WTC11 (cell line): ENCODE measurements around the gene PPM1L.

Experiments used
- ESRRA ChIP-seq: sonication (generic); formaldehyde crosslinking; IDR thresholded peaks from 2 replicates; pipeline ENCODE4 v1.8.1; 2022; ENCODE audit warnings: mild to moderate bottlenecking, missing genetic modification reagents, borderline replicate concordance
- FOXK1 ChIP-seq: sonication (generic); formaldehyde crosslinking; IDR thresholded peaks from 2 replicates; pipeline ENCODE4 v1.8.0; 2022; ENCODE audit warnings: mild to moderate bottlenecking, moderate library complexity, missing genetic modification reagents
- TEAD4 ChIP-seq: sonication (generic); formaldehyde crosslinking; IDR thresholded peaks from 2 replicates; pipeline ENCODE4 v1.8.0; 2022; ENCODE audit warnings: mild to moderate bottlenecking, missing genetic modification reagents
- TP53 ChIP-seq: sonication (generic); formaldehyde crosslinking; IDR thresholded peaks from 2 replicates; pipeline ENCODE4 v1.8.1; 2023; ENCODE audit warnings: mild to moderate bottlenecking, missing genetic modification reagents
- ZNF317 ChIP-seq: sonication (generic); formaldehyde crosslinking; IDR thresholded peaks from 2 replicates; pipeline ENCODE4 v1.8.1; 2023; ENCODE audit warnings: low read depth, mild to moderate bottlenecking, moderate library complexity, missing genetic modification reagents, borderline replicate concordance
- TF ChIP-seq, protein P1 (sequence below): fragments of 200-600 bp; IDR thresholded peaks from 2 replicates; pipeline ENCODE4 v1.8.0; 2022; ENCODE audit warnings: antibody characterized with exemption
- TF ChIP-seq, protein P2 (sequence below): sonication (generic); formaldehyde crosslinking; conservative IDR thresholded peaks from 2 replicates; pipeline ENCODE4 v1.8.1; 2022; ENCODE audit warnings: mild to moderate bottlenecking, missing genetic modification reagents
- TF ChIP-seq, protein P3 (sequence below): fragments of 250-450 bp; sonication (Bioruptor Pico); IDR thresholded peaks from 2 replicates; pipeline ENCODE4 v2.1.2; 2022; ENCODE audit warnings: mild to moderate bottlenecking, moderate library complexity

DNA sequence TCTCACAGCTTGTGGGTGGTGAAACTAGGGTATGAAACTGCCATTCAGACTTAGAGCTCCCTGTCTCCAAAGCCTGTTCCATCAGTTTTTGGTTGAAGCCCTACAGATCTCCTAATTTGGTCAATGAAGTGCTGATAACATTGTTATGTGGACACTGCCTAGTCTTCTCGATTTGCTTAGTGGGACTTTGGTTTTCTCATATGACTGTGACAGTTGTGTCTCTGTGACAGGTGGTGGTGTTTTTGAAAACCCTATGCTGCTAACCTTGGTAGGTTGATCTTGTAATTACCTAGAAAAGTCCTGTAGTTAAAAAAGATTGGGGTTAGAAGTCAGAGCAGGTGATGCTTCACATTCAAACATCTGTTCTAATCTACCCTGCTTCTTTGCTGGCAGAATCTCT is 9.2 kb downstream of the PPM1L start:
- TF ChIP-seq ESRRA (CRISPR knock-in tag) (no peak), TEAD4 (no peak), TP53 (CRISPR knock-in tag) (no peak), FOXK1 (no peak), ZNF317 (CRISPR knock-in tag) (no peak)
- TF ChIP-seq, protein P1, sequence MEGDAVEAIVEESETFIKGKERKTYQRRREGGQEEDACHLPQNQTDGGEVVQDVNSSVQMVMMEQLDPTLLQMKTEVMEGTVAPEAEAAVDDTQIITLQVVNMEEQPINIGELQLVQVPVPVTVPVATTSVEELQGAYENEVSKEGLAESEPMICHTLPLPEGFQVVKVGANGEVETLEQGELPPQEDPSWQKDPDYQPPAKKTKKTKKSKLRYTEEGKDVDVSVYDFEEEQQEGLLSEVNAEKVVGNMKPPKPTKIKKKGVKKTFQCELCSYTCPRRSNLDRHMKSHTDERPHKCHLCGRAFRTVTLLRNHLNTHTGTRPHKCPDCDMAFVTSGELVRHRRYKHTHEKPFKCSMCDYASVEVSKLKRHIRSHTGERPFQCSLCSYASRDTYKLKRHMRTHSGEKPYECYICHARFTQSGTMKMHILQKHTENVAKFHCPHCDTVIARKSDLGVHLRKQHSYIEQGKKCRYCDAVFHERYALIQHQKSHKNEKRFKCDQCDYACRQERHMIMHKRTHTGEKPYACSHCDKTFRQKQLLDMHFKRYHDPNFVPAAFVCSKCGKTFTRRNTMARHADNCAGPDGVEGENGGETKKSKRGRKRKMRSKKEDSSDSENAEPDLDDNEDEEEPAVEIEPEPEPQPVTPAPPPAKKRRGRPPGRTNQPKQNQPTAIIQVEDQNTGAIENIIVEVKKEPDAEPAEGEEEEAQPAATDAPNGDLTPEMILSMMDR, result no peak
- TF ChIP-seq, protein P2, sequence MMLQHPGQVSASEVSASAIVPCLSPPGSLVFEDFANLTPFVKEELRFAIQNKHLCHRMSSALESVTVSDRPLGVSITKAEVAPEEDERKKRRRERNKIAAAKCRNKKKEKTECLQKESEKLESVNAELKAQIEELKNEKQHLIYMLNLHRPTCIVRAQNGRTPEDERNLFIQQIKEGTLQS, result no peak
- TF ChIP-seq, protein P3, sequence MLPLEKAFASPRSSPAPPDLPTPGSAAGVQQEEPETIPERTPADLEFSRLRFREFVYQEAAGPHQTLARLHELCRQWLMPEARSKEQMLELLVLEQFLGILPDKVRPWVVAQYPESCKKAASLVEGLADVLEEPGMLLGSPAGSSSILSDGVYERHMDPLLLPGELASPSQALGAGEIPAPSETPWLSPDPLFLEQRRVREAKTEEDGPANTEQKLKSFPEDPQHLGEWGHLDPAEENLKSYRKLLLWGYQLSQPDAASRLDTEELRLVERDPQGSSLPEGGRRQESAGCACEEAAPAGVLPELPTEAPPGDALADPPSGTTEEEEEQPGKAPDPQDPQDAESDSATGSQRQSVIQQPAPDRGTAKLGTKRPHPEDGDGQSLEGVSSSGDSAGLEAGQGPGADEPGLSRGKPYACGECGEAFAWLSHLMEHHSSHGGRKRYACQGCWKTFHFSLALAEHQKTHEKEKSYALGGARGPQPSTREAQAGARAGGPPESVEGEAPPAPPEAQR, result no peak
